EL (cell line): ENCODE results near the gene ASB16.
A peak's percentile ranks its signal among the peaks of the same experiment; 100 is the strongest.
"Not testable (repeated sequence)": the region's sequence is repeated elsewhere in the genome, so short reads cannot be mapped to it uniquely, and the experiment has no call there.

Experiments
- DNase-seq: peaks from one replicate; pipeline ENCODE4 v3.0.0-alpha.2; 2016

ASB16 gene

GRCh38 chr17:44147812-44148211 is 22.7 kb upstream of the ASB16 start:
- no peak for DNase-seq

GRCh38 chr17:44149066-44149465 is 21.4 kb upstream of the ASB16 start:
- DNase-seq, result not testable (repeated sequence)

- DNase-seq, result no peak
Measured at GRCh38 chr17:44149750-44150329, 20.7 kb upstream of the ASB16 start.

GRCh38 chr17:44152875-44153274 is 17.6 kb upstream of the ASB16 start:
- DNase-seq, result no peak

- no peak for DNase-seq
Measured at GRCh38 chr17:44155488-44155887, 15.0 kb upstream of the ASB16 start.

- peak; percentile 50 for DNase-seq
Measured at GRCh38 chr17:44159519-44160210, 10.8 kb upstream of the ASB16 start.

- DNase-seq, result no peak
Measured at GRCh38 chr17:44164476-44164875, 6.0 kb upstream of the ASB16 start.

GRCh38 chr17:44167181-44167861 is 3.2 kb upstream of the ASB16 start:
- no peak for DNase-seq

GRCh38 chr17:44170135-44170498 is 387 bp upstream of the ASB16 start:
- DNase-seq, result no peak

- no peak for DNase-seq
Measured at GRCh38 chr17:44171931-44172455, 1.5 kb downstream of the ASB16 start.

GRCh38 chr17:44174427-44174826 is 3.9 kb downstream of the ASB16 start:
- no peak for DNase-seq

- no peak for DNase-seq
Measured at GRCh38 chr17:44176257-44176656, 5.8 kb downstream of the ASB16 start.

- no peak for DNase-seq
Measured at GRCh38 chr17:44176671-44177501, 6.4 kb downstream of the ASB16 start.

GRCh38 chr17:44177640-44178039 is 7.1 kb downstream of the ASB16 start:
- no peak for DNase-seq

- no peak for DNase-seq
Measured at GRCh38 chr17:44178133-44178532, 7.6 kb downstream of the ASB16 start.

- no peak for DNase-seq
Measured at GRCh38 chr17:44183024-44183423, 12.5 kb downstream of the ASB16 start.

GRCh38 chr17:44184212-44184810 is 13.8 kb downstream of the ASB16 start:
- no peak for DNase-seq

GRCh38 chr17:44186307-44187130 is 16.0 kb downstream of the ASB16 start, which contains the start of gene TMUB2:
TSS of gene TMUB2 (plus strand) at chr17:44186972. CDS start at chr17:44187709, 737 bp downstream.
- DNase-seq, result peak; percentile 99

GRCh38 chr17:44187131-44187899 is 16.8 kb downstream of the ASB16 start:
- DNase-seq, result peak; percentile 37

GRCh38 chr17:44188576-44189403 is 18.3 kb downstream of the ASB16 start:
- no peak for DNase-seq
